ENCODE measurements around the gene SH3BP4.
"Not testable (repeated sequence)": the region's sequence is repeated elsewhere in the genome, so short reads cannot be mapped to it uniquely, and the experiment has no call there.

DNA sequence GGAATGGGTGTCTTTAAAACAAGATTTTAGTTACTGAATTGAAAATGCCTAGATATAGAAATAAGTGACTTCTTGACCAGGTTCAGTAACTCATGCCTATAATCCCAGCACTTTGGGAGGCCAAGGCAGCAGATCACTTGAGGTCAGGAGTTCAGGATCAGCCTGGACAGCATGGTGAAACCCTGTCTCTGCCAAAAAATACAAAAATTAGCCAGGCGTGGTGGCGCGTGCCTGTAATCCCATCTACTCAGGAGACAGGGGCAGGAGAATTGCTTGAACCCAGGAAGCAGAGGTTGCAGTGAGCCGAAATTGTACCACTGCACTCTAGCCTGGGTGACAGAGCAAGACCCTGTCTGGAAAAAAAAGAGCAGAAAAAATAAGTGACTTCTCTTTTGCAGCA, 68.3 kb downstream of the SH3BP4 start:
- TF ChIP-seq, protein P1, sequence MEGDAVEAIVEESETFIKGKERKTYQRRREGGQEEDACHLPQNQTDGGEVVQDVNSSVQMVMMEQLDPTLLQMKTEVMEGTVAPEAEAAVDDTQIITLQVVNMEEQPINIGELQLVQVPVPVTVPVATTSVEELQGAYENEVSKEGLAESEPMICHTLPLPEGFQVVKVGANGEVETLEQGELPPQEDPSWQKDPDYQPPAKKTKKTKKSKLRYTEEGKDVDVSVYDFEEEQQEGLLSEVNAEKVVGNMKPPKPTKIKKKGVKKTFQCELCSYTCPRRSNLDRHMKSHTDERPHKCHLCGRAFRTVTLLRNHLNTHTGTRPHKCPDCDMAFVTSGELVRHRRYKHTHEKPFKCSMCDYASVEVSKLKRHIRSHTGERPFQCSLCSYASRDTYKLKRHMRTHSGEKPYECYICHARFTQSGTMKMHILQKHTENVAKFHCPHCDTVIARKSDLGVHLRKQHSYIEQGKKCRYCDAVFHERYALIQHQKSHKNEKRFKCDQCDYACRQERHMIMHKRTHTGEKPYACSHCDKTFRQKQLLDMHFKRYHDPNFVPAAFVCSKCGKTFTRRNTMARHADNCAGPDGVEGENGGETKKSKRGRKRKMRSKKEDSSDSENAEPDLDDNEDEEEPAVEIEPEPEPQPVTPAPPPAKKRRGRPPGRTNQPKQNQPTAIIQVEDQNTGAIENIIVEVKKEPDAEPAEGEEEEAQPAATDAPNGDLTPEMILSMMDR (IDR thresholded peaks at IDR 0.05), result not testable (repeated sequence)
- not testable (repeated sequence) for TF ChIP-seq EZH2phosphoT487 (IDR thresholded peaks at IDR 0.05)

Measured in neural progenitor cell (in vitro differentiated cells).